ENCODE measurements around the gene GBX1.

GRCh38 chr7:151120896-151121295, 46.6 kb downstream of the GBX1 start:
- no peak for TF ChIP-seq ZNF384 (IDR thresholded peaks at IDR 0.05)
- TF ChIP-seq BHLHE40 (IDR thresholded peaks at IDR 0.05; ENCODE audit: borderline replicate concordance) = no peak
- TF ChIP-seq FOXM1 (IDR thresholded peaks at IDR 0.05; ENCODE audit: borderline replicate concordance) = no peak
- TF ChIP-seq FOXK2 (IDR thresholded peaks at IDR 0.05) = no peak
- TF ChIP-seq TARDBP (IDR thresholded peaks at IDR 0.05) = no peak
- no peak for TF ChIP-seq NFRKB (IDR thresholded peaks at IDR 0.05)
- TF ChIP-seq CTBP1 (IDR thresholded peaks at IDR 0.05; ENCODE audit: borderline replicate concordance) = no peak
- TF ChIP-seq SP1 (IDR thresholded peaks at IDR 0.05) = no peak
- no peak for TF ChIP-seq HDGF (IDR thresholded peaks at IDR 0.05; ENCODE audit: borderline replicate concordance)
- no peak for TF ChIP-seq PKNOX1 (IDR thresholded peaks at IDR 0.05)
- TF ChIP-seq L3MBTL2 (conservative IDR thresholded peaks at IDR 0.05) = no peak
- TF ChIP-seq ELF4 (IDR thresholded peaks at IDR 0.05) = no peak
- TF ChIP-seq SUZ12 (IDR thresholded peaks at IDR 0.05) = no peak

Measured in HEK293T (cell line).